Body of pancreas (tissue), 4 donors: ENCODE measurements around the gene PDE7B.

Experiments
- CTCF ChIP-seq, 7 experiments: fragments of 450-650 bp in 4 of 7; fragments of 200-600 bp in 3 of 7; sonication (generic) in 3 of 7; IDR thresholded peaks; one replicate each; pipeline ENCODE4 v1.5.1; 2016 to 2019; ENCODE audit warnings: antibody characterized with exemption in 7 of 7
- POLR2A ChIP-seq, 3 donors: fragments of 450-650 bp; IDR thresholded peaks; one replicate each; pipeline ENCODE4 v1.6.1; 2016; ENCODE audit warnings: antibody characterized with exemption in 3 of 3, mild to moderate bottlenecking in 2 of 3

GRCh38 chr6:136186363-136186762, 334.9 kb downstream of the PDE7B start:
- TF ChIP-seq CTCF (IDR thresholded peaks at IDR 0.05) (no peak), POLR2A (IDR thresholded peaks at IDR 0.05) (no peak)
